ENCODE results near the gene PNKD.

GRCh38 chr2:218259099-218259961 is 11.0 kb upstream of the PNKD start:
- TF ChIP-seq CTCF (conservative IDR thresholded peaks at IDR 0.05; ENCODE audit: low read length) (no peak), EZH2phosphoT487 (IDR thresholded peaks at IDR 0.05; ENCODE audit: borderline replicate concordance, low read depth, low read length) (no peak)
